GM08714 (cell line): ENCODE measurements around the gene CCDC144A.
A peak's percentile ranks its signal among the peaks of the same experiment; 100 is the strongest.
"Not testable (repeated sequence)": the region's sequence is repeated elsewhere in the genome, so short reads cannot be mapped to it uniquely, and the experiment has no call there.

Experiments
- H3K4me3 ChIP-seq: fragments of 200-500 bp; sonication (Bioruptor generic); 2 replicates; pipeline ENCODE4 v1.5.1; 2014; ENCODE audit warnings: mild to moderate bottlenecking, low read length, inconsistent platforms
- ZNF274 ChIP-seq: IDR thresholded peaks from 2 replicates; pipeline ENCODE4 v1.6.1; 2012; ENCODE audit warnings: mild to moderate bottlenecking, low read depth, low read length

The CCDC144A gene

GRCh38 chr17:16689731-16690281 lies at the start of gene CCDC144A:
Gene CCDC144A (plus strand): TSS chr17:16690241. CDS start chr17:16690401, 160 bp downstream.
- peak within 1 kb of the TSS; percentile 50; the same call in 1 of the 2 replicates for H3K4me3 ChIP-seq

GRCh38 chr17:16649585-16649984 lies 40.5 kb upstream of the CCDC144A start:
- TF ChIP-seq ZNF274 = no peak
- H3K4me3 ChIP-seq = no peak overlapping the region

- no peak for TF ChIP-seq ZNF274
- H3K4me3 ChIP-seq = no peak overlapping the region
These were observed 37.8 kb upstream of the CCDC144A start for GRCh38 chr17:16652252-16652651.

GRCh38 chr17:16652847-16653366 lies 37.1 kb upstream of the CCDC144A start:
- no peak for TF ChIP-seq ZNF274
- H3K4me3 ChIP-seq = peak overlapping the region; percentile 84

GRCh38 chr17:16653367-16654041 lies 36.5 kb upstream of the CCDC144A start, which contains the start of gene ZNF624:
Gene ZNF624 (minus strand): TSS chr17:16653850.
- peak within 1 kb of the TSS; percentile 84 for H3K4me3 ChIP-seq
- no peak for TF ChIP-seq ZNF274

GRCh38 chr17:16661217-16661616 lies 28.8 kb upstream of the CCDC144A start:
- H3K4me3 ChIP-seq = no peak overlapping the region
- no peak for TF ChIP-seq ZNF274

GRCh38 chr17:16662936-16663335 lies 27.1 kb upstream of the CCDC144A start:
- TF ChIP-seq ZNF274 = no peak

GRCh38 chr17:16666553-16666906 lies 23.5 kb upstream of the CCDC144A start:
- peak overlapping the region; percentile 20; the same call in 1 of the 2 replicates for H3K4me3 ChIP-seq

More at GRCh38 chr17:16662936-16663335, 27.1 kb upstream of the CCDC144A start:
- H3K4me3 ChIP-seq = no peak overlapping the region

GRCh38 chr17:16666907-16667636 lies 23.0 kb upstream of the CCDC144A start:
- H3K4me3 ChIP-seq = peak overlapping the region; percentile 20; the same call in 1 of the 2 replicates

- no peak overlapping the region for H3K4me3 ChIP-seq
- TF ChIP-seq ZNF274 = no peak
These were observed 13.3 kb upstream of the CCDC144A start for GRCh38 chr17:16676676-16677268.

GRCh38 chr17:16683290-16684138 lies 6.5 kb upstream of the CCDC144A start:
- not testable (repeated sequence) for H3K4me3 ChIP-seq

GRCh38 chr17:16686019-16686418 lies 4.0 kb upstream of the CCDC144A start:
- not testable (repeated sequence) for H3K4me3 ChIP-seq

GRCh38 chr17:16687151-16687550 lies 2.9 kb upstream of the CCDC144A start:
- H3K4me3 ChIP-seq = not testable (repeated sequence)

- H3K4me3 ChIP-seq = peak overlapping the region; percentile 50; the same call in 1 of the 2 replicates
These were observed 406 bp downstream of the CCDC144A start for GRCh38 chr17:16690447-16690846.

GRCh38 chr17:16697603-16698002 lies 7.6 kb downstream of the CCDC144A start:
- H3K4me3 ChIP-seq = not testable (repeated sequence)

- H3K4me3 ChIP-seq = not testable (repeated sequence)
These were observed 55.6 kb downstream of the CCDC144A start for GRCh38 chr17:16745492-16746203.

- not testable (repeated sequence) for H3K4me3 ChIP-seq
These were observed 56.5 kb downstream of the CCDC144A start for GRCh38 chr17:16746571-16746970.

GRCh38 chr17:16750515-16750914 lies 60.5 kb downstream of the CCDC144A start:
- H3K4me3 ChIP-seq = not testable (repeated sequence)
